SU-DHL-6 (cell line): Measurements from ENCODE around the gene DUS3L.
"Not testable (repeated sequence)": the region's sequence is repeated elsewhere in the genome, so short reads cannot be mapped to it uniquely, and the experiment has no call there.

Source experiments
- H2AFZ ChIP-seq: fragments of 200-600 bp; sonication (generic); 2 replicates; pipeline ENCODE4 v1.6.1; 2014; ENCODE audit warnings: low read depth, mild to moderate bottlenecking, moderate library complexity, mixed read lengths, antibody characterized with exemption, low read length; ENCODE audit not compliant: severe bottlenecking
- H3F3A ChIP-seq: fragments of 200-600 bp; shearing (Covaris generic); 2 replicates; pipeline ENCODE4 v1.6.0; 2016; ENCODE audit warnings: antibody characterized with exemption, mild to moderate bottlenecking; ENCODE audit not compliant: insufficient read depth
- H3K27ac ChIP-seq: fragments of 200-600 bp; sonication (generic); 2 replicates; pipeline ENCODE4 v1.5.1; 2016; ENCODE audit warnings: low read depth, mild to moderate bottlenecking, low read length, moderate library complexity, mixed read lengths
- H3K27me3 ChIP-seq: fragments of 200-600 bp; sonication (generic), shearing (Covaris generic); 2 replicates; pipeline ENCODE4 v1.6.0; 2014; ENCODE audit warnings: mild to moderate bottlenecking, low read length
- H3K36me3 ChIP-seq: fragments of 200-600 bp; sonication (generic); 2 replicates; pipeline ENCODE4 v1.6.1; 2014; ENCODE audit warnings: mild to moderate bottlenecking, low read length, mixed read lengths
- H3K4me2 ChIP-seq: fragments of 300-600, 200-600 bp; shearing (Covaris generic), sonication (generic); 2 replicates; pipeline ENCODE4 v1.6.0; 2014; ENCODE audit warnings: low read length, low read depth, mild to moderate bottlenecking; ENCODE audit not compliant: poor library complexity, severe bottlenecking
- H3K4me3 ChIP-seq: fragments of 200-600 bp; sonication (generic); 2 replicates; pipeline ENCODE4 v1.5.1; 2014; ENCODE audit warnings: antibody characterized with exemption, low read length, mild to moderate bottlenecking, mixed read lengths; ENCODE audit not compliant: insufficient read depth, poor library complexity, severe bottlenecking
- H3K79me2 ChIP-seq: fragments of 200-600 bp; sonication (generic); 2 replicates; pipeline ENCODE4 v1.6.1; 2014; ENCODE audit warnings: mild to moderate bottlenecking, low read length, moderate library complexity; ENCODE audit not compliant: insufficient read depth
- H3K9ac ChIP-seq: fragments of 200-600 bp; sonication (generic); 2 replicates; pipeline ENCODE4 v1.7.0; 2014; ENCODE audit warnings: mild to moderate bottlenecking, low read length
- H3K9me2 ChIP-seq: fragments of 200-600 bp; sonication (generic); replicated peaks from 2 replicates; pipeline ENCODE4 v1.6.1; 2014; ENCODE audit warnings: low read length; ENCODE audit not compliant: insufficient read depth
- H3K9me3 ChIP-seq: fragments of 200-600 bp; sonication (generic); 2 replicates; pipeline ENCODE4 v1.6.1; 2014; ENCODE audit warnings: low read length, mixed read lengths; ENCODE audit not compliant: insufficient read depth
- H4K20me1 ChIP-seq: fragments of 200-600 bp; sonication (generic); 2 replicates; pipeline ENCODE4 v1.6.1; 2014; ENCODE audit warnings: low read depth, mild to moderate bottlenecking, antibody characterized with exemption, low read length, moderate library complexity, mixed read lengths
- EZH2phosphoT487 ChIP-seq: fragments of 200-600 bp; sonication (generic), shearing (Covaris generic); conservative IDR thresholded peaks from 2 replicates; pipeline ENCODE4 v1.6.1; 2018; ENCODE audit warnings: mild to moderate bottlenecking, antibody characterized with exemption, low read length, moderate library complexity, mixed read lengths
- TF ChIP-seq, protein P1 (sequence below): fragments of 200-600 bp; sonication (generic); IDR thresholded peaks from one replicate; pipeline ENCODE4 v1.5.1; 2017; ENCODE audit warnings: antibody characterized with exemption, mild to moderate bottlenecking, low read length, moderate library complexity; ENCODE audit not compliant: insufficient read depth, poor library complexity, severe bottlenecking

The DUS3L gene

DNA sequence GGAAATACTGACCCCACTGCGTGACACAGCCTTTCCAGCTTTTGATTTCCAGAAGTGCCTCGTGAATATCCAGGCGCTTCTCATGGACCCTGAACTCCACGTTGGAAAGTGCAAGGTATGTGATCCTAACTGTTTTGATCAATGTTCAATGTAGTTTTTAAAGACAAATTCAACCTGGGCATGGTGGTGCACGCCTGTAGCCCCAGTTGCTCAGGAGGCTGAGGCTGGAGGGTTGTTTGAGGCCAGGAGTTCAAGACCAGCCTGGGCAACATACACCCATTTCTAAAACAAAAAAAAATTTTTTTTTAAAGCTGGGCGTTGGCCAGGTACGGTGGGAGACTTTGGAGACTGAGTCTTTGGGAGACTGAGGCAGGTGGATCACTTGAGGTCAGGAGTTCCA is 39.3 kb downstream of the DUS3L start:
- H3K4me2 ChIP-seq: no peak overlapping the region
- H2AFZ ChIP-seq: no peak overlapping the region
- H3K4me3 ChIP-seq: no peak overlapping the region
- no peaks in the 10 kb centered on the region for H3K36me3 ChIP-seq
- no peaks in the 10 kb centered on the region for H3K27me3 ChIP-seq
- H3K9me2 ChIP-seq: no peaks in the 10 kb centered on the region
- no peaks in the 10 kb centered on the region for H3K9me3 ChIP-seq
- H3K9ac ChIP-seq: no peak overlapping the region
- no peak overlapping the region for H3K27ac ChIP-seq
- no peaks in the 10 kb centered on the region for H3F3A ChIP-seq
- TF ChIP-seq EZH2phosphoT487: no peak
- TF ChIP-seq, protein P1, sequence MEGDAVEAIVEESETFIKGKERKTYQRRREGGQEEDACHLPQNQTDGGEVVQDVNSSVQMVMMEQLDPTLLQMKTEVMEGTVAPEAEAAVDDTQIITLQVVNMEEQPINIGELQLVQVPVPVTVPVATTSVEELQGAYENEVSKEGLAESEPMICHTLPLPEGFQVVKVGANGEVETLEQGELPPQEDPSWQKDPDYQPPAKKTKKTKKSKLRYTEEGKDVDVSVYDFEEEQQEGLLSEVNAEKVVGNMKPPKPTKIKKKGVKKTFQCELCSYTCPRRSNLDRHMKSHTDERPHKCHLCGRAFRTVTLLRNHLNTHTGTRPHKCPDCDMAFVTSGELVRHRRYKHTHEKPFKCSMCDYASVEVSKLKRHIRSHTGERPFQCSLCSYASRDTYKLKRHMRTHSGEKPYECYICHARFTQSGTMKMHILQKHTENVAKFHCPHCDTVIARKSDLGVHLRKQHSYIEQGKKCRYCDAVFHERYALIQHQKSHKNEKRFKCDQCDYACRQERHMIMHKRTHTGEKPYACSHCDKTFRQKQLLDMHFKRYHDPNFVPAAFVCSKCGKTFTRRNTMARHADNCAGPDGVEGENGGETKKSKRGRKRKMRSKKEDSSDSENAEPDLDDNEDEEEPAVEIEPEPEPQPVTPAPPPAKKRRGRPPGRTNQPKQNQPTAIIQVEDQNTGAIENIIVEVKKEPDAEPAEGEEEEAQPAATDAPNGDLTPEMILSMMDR: no peak
- H4K20me1 ChIP-seq: no peaks in the 10 kb centered on the region
- H3K79me2 ChIP-seq: no peaks in the 10 kb centered on the region

DNA sequence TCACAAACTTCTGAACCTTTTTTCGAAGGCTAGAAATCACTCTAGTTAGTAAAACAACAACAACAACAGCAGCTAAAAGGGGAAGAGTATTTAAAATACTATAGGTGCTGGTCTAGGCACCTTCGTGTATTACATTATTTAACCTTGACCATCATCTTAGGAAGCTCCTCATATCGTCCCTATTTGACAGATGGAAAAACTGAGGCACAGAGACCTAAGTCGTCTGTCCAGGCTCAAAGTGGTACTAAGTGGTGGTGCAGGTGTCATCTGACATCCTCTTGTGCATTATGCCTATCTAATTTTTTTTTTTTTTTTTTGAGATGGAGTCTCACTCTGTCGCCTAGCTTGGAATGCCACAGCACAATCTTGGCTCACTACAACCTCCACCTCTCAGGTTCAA is 41.5 kb downstream of the DUS3L start:
- no peaks in the 10 kb centered on the region for H3K79me2 ChIP-seq
- no peaks in the 10 kb centered on the region for H3K36me3 ChIP-seq
- no peak overlapping the region for H3K27ac ChIP-seq
- H3F3A ChIP-seq: no peaks in the 10 kb centered on the region
- TF ChIP-seq EZH2phosphoT487: no peak
- TF ChIP-seq, protein P1: no peak
- no peak overlapping the region for H3K9ac ChIP-seq
- no peaks in the 10 kb centered on the region for H4K20me1 ChIP-seq
- H3K9me3 ChIP-seq: no peaks in the 10 kb centered on the region
- no peak overlapping the region for H2AFZ ChIP-seq
- H3K9me2 ChIP-seq: no peaks in the 10 kb centered on the region
- no peak overlapping the region for H3K4me2 ChIP-seq
- no peak overlapping the region for H3K4me3 ChIP-seq
- no peaks in the 10 kb centered on the region for H3K27me3 ChIP-seq

DNA sequence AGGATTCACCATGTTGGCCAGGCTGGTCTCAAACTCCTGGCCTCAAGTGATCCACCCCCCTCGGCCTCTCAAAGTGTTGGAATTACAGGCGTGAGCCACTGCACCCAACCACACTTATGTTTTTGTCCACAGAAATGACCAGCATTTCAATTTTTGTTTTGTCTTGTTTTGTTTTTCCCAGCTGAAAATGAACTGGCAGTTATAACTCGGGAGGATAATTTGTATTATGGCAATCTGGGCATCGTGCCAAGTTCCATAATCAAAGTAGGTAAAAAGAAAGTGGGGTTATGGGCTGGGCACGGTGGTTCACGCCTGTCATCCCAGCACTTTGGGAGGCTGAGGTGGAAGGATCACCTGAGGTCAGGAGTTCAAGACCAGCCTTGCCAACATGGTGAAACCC is 42.0 kb downstream of the DUS3L start:
- not testable (repeated sequence) for H3F3A ChIP-seq, H3K9me2 ChIP-seq, H4K20me1 ChIP-seq, H3K79me2 ChIP-seq, H3K27ac ChIP-seq, H3K4me2 ChIP-seq, H3K9ac ChIP-seq, H2AFZ ChIP-seq, H3K9me3 ChIP-seq, H3K36me3 ChIP-seq, H3K27me3 ChIP-seq, H3K4me3 ChIP-seq

DNA sequence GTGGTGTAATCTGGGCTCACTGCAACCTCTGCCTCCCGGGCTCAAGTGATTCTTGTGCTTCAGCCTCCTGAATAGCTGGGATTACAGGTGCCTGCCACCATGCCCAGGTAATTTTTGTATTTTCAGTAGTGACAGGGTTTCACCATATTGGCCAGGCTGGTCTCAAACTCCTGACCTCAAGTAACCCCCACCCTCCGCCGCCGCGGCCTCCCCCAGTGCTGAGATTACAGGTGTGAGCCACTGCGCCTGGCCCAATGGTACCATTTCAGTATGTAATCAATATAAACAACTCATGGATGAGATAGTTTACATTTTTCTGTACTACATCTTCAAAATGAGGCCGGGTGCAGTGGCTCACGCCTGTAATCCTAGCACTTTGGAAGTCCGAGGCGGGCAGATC is 46.0 kb downstream of the DUS3L start:
- H3K9ac ChIP-seq, H3K4me3 ChIP-seq, H3K36me3 ChIP-seq, H3K4me2 ChIP-seq, H2AFZ ChIP-seq, H3K27ac ChIP-seq, H3K9me2 ChIP-seq, H3F3A ChIP-seq, H4K20me1 ChIP-seq, H3K27me3 ChIP-seq, H3K9me3 ChIP-seq, H3K79me2 ChIP-seq: not testable (repeated sequence)
